ENCODE results near the gene PRPF38A. TPM values are rescaled to one million over a fixed set of nuclear protein-coding genes. Genes with fewer than 3 reads are reported as not detected.
A peak's percentile ranks its signal among the peaks of the same experiment; 100 is the strongest.

PRPF38A gene, protein sequence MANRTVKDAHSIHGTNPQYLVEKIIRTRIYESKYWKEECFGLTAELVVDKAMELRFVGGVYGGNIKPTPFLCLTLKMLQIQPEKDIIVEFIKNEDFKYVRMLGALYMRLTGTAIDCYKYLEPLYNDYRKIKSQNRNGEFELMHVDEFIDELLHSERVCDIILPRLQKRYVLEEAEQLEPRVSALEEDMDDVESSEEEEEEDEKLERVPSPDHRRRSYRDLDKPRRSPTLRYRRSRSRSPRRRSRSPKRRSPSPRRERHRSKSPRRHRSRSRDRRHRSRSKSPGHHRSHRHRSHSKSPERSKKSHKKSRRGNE
- 10 to 100 TPM in 1 of 2 donors, 1 to 10 TPM in 1; 8.1 to 10.3 TPM for total RNA-seq
- polyA plus RNA-seq, result 1 to 10 TPM; 5.9 to 9.1 TPM

DNA sequence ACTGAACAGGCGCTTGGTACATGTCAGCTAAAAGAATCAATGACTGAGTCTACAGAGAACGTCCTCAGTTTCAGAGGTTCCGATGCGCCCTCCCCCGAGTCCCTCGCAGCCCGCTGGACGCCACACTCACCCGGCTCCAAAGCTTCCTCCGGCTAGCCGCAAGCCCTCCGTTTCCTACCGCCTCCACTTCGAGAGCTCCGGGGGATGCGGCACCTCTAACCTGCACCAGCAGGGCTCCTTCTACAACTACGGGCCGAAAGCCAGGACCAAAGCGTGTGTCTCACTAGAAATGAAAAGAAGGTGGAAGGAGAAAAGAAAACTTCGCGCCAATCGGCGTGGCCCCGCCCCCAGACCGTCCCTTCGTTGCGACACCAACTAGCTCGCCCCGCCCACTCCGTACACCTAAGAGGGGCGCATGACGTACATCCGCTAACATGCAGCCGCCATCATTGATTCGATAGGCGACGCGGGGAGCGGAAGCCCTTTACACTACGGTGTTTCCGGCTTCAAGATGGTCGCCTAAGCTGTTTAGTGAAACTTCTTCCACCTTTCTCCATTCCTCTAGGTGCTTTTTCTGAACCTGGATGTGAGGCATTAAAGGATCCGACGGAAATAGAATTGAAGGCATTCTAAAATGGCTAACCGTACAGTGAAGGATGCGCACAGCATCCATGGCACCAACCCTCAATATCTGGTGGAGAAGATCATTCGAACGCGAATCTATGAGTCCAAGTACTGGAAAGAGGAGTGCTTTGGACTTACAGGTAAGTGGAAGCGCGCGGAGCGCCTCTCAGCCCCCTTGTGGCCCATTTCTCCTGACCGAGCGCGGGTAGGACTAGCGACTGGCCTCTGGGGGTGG, at the start of gene PRPF38A, which contains the start of gene ORC1:
Gene PRPF38A, plus strand, starts transcription at position 487 of the 859 bp plus-strand sequence. Its CDS starts 148 bp downstream, at position 635.
Gene ORC1, minus strand, starts transcription at position 308 of the 859 bp plus-strand sequence. CDS start 2,200 bp downstream, outside the sequence.
- Histone ChIP-seq H3K4me1 (ENCODE audit: control insufficient read depth in 4 of 4, insufficient read depth in 4 of 4, low read length in 3 of 4) (peaks cover 4 to 27% (median 17%) of the 10 kb centered on the region in 4 donors), H3K4me3 (ENCODE audit: low read depth in 1 of 3, low read length in 3 of 3) (peak within 1 kb of the TSS; percentile 66 to 100 (median 89)), H3K36me3 (ENCODE audit: control insufficient read depth in 4 of 4, insufficient read depth in 3 of 4, low read depth in 1 of 4, low read length in 3 of 4) (peaks cover 2 to 21% (median 12%) of the 10 kb centered on the region in 4 donors), H3K27ac (ENCODE audit: low read depth in 1 of 2, low read length in 2 of 2) (peak within 1 kb of the TSS; percentile 79 to 97), H3K9ac (ENCODE audit: low read depth in 1 of 2, low read length in 2 of 2) (peak within 1 kb of the TSS; percentile 65 to 98), H3K9me3 (ENCODE audit: control insufficient read depth in 4 of 4, low read length in 3 of 4) (no peaks in the 10 kb centered on the region), H3K27me3 (ENCODE audit: control insufficient read depth in 4 of 4, insufficient read depth in 4 of 4, low read length in 3 of 4) (no peaks in the 10 kb centered on the region)
- peak; percentile 98 for DNase-seq (ENCODE audit: low spot score)
- under 1% methylated on average over 57 of the region's 57 CpGs for WGBS
- TF ChIP-seq ATF3 (IDR thresholded peaks at IDR 0.05) (peak; percentile 20), EGR1 (IDR thresholded peaks at IDR 0.05; ENCODE audit: low read depth in 2 of 2) (peak in 1 of 2 donors; percentile 38), NR2F2 (IDR thresholded peaks at IDR 0.05) (no peak), JUND (IDR thresholded peaks at IDR 0.05) (peak in 1 of 2 donors; percentile 27), RAD21 (IDR thresholded peaks at IDR 0.05) (peak; percentile 29 to 59), HNF4A (conservative IDR thresholded peaks at IDR 0.05) (peak in 1 of 2 donors; percentile 4), RXRA (IDR thresholded peaks at IDR 0.05) (peak; percentile 18 to 20), GABPA (IDR thresholded peaks at IDR 0.05 in 1 of 2, conservative IDR thresholded peaks at IDR 0.05 in 1 of 2) (peak; percentile 96 to 99), SP1 (IDR thresholded peaks at IDR 0.05) (peak; percentile 67), YY1 (IDR thresholded peaks at IDR 0.05) (peak; percentile 99), TAF1 (conservative IDR thresholded peaks at IDR 0.05) (peak; percentile 67)
- TF ChIP-seq, protein P1, sequence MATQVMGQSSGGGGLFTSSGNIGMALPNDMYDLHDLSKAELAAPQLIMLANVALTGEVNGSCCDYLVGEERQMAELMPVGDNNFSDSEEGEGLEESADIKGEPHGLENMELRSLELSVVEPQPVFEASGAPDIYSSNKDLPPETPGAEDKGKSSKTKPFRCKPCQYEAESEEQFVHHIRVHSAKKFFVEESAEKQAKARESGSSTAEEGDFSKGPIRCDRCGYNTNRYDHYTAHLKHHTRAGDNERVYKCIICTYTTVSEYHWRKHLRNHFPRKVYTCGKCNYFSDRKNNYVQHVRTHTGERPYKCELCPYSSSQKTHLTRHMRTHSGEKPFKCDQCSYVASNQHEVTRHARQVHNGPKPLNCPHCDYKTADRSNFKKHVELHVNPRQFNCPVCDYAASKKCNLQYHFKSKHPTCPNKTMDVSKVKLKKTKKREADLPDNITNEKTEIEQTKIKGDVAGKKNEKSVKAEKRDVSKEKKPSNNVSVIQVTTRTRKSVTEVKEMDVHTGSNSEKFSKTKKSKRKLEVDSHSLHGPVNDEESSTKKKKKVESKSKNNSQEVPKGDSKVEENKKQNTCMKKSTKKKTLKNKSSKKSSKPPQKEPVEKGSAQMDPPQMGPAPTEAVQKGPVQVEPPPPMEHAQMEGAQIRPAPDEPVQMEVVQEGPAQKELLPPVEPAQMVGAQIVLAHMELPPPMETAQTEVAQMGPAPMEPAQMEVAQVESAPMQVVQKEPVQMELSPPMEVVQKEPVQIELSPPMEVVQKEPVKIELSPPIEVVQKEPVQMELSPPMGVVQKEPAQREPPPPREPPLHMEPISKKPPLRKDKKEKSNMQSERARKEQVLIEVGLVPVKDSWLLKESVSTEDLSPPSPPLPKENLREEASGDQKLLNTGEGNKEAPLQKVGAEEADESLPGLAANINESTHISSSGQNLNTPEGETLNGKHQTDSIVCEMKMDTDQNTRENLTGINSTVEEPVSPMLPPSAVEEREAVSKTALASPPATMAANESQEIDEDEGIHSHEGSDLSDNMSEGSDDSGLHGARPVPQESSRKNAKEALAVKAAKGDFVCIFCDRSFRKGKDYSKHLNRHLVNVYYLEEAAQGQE (IDR thresholded peaks at IDR 0.05), result peak; percentile 30
- TF ChIP-seq, protein P2, sequence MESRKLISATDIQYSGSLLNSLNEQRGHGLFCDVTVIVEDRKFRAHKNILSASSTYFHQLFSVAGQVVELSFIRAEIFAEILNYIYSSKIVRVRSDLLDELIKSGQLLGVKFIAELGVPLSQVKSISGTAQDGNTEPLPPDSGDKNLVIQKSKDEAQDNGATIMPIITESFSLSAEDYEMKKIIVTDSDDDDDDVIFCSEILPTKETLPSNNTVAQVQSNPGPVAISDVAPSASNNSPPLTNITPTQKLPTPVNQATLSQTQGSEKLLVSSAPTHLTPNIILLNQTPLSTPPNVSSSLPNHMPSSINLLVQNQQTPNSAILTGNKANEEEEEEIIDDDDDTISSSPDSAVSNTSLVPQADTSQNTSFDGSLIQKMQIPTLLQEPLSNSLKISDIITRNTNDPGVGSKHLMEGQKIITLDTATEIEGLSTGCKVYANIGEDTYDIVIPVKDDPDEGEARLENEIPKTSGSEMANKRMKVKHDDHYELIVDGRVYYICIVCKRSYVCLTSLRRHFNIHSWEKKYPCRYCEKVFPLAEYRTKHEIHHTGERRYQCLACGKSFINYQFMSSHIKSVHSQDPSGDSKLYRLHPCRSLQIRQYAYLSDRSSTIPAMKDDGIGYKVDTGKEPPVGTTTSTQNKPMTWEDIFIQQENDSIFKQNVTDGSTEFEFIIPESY (IDR thresholded peaks at IDR 0.05), result peak; percentile 31
- TF ChIP-seq, protein P3, sequence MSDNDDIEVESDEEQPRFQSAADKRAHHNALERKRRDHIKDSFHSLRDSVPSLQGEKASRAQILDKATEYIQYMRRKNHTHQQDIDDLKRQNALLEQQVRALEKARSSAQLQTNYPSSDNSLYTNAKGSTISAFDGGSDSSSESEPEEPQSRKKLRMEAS (IDR thresholded peaks at IDR 0.05), result no peak
- TF ChIP-seq, protein P4, sequence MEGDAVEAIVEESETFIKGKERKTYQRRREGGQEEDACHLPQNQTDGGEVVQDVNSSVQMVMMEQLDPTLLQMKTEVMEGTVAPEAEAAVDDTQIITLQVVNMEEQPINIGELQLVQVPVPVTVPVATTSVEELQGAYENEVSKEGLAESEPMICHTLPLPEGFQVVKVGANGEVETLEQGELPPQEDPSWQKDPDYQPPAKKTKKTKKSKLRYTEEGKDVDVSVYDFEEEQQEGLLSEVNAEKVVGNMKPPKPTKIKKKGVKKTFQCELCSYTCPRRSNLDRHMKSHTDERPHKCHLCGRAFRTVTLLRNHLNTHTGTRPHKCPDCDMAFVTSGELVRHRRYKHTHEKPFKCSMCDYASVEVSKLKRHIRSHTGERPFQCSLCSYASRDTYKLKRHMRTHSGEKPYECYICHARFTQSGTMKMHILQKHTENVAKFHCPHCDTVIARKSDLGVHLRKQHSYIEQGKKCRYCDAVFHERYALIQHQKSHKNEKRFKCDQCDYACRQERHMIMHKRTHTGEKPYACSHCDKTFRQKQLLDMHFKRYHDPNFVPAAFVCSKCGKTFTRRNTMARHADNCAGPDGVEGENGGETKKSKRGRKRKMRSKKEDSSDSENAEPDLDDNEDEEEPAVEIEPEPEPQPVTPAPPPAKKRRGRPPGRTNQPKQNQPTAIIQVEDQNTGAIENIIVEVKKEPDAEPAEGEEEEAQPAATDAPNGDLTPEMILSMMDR (IDR thresholded peaks at IDR 0.05; ENCODE audit: low read depth, low read length, missing input control), result no peak
